IMR-90 (cell line): ENCODE measurements around the gene MSN. TPM values are rescaled to one million over a fixed set of nuclear protein-coding genes. Genes with fewer than 3 reads are reported as not detected.

ENCODE experiments used
- ATAC-seq: fragments of 200-7000 bp; cut with Tn5 transposase; 2 replicates; pipeline ENCODE4 v1.9.1; 2020; ENCODE audit warnings: low read depth, mild to moderate bottlenecking, moderate library complexity
- Bru-seq: library from RNA; stranded (reverse); fragments of 400-500 nt; gene quantifications from one replicate; lab custom pipeline; 2021; lab: Mats Ljungman, UMichigan
- BruChase-seq, 2 experiments: library from RNA; stranded (reverse); fragments of 400-500 nt; gene quantifications; one replicate each; lab custom pipeline; 2021; lab: Mats Ljungman, UMichigan
- BruUV-seq: library from RNA; stranded (reverse); fragments of 400-500 nt; replicated peaks from 2 replicates; lab custom pipeline; 2021; lab: Mats Ljungman, UMichigan
- CTCF ChIA-PET: fragments of 300-600 bp; formaldehyde crosslinking; extraction: SDS; loops from one replicate; lab custom pipeline; 2021; ENCODE audit warnings: antibody characterized with exemption; lab: Yijun Ruan, JAX
- POLR2A ChIA-PET: fragments of 300-600 bp; sonication (Branson Sonifier 250); formaldehyde crosslinking; loops from one replicate; lab custom pipeline; 2022; ENCODE audit warnings: antibody characterized with exemption; ENCODE audit not compliant: unreplicated experiment; lab: Charles Lee
- DNase-seq: peaks from one replicate; pipeline ENCODE4 v3.0.0; 2013
- H2AFZ ChIP-seq: replicated peaks from 2 replicates; pipeline ENCODE3; 2013; ENCODE audit warnings: low read length, mild to moderate bottlenecking; ENCODE audit not compliant: poor library complexity
- H2AK5ac ChIP-seq: 2 replicates; pipeline ENCODE4 v1.6.1; 2013; ENCODE audit warnings: low read depth, low read length, inconsistent platforms
- H2AK9ac ChIP-seq: replicated peaks from 2 replicates; pipeline ENCODE3; 2013; ENCODE audit warnings: mild to moderate bottlenecking, low read depth, low read length, moderate library complexity; ENCODE audit not compliant: poor library complexity
- H2BK120ac ChIP-seq: 2 replicates; pipeline ENCODE4 v1.6.1; 2013; ENCODE audit warnings: low read depth, low read length, inconsistent platforms
- H2BK15ac ChIP-seq: 3 replicates; pipeline ENCODE4 v1.6.1; 2013; ENCODE audit warnings: low read depth, low read length, inconsistent platforms
- H2BK20ac ChIP-seq: 2 replicates; pipeline ENCODE4 v1.6.1; 2013; ENCODE audit warnings: low read depth, mild to moderate bottlenecking, inconsistent platforms, low read length, moderate library complexity
- H2BK5ac ChIP-seq: 2 replicates; pipeline ENCODE4 v1.6.1; 2013; ENCODE audit warnings: mild to moderate bottlenecking, low read depth, low read length, inconsistent platforms; ENCODE audit not compliant: poor library complexity, severe bottlenecking
- H3K14ac ChIP-seq: replicated peaks from 2 replicates; pipeline ENCODE4 v1.6.1; 2013; ENCODE audit warnings: low read depth, low read length, inconsistent platforms
- H3K18ac ChIP-seq: 2 replicates; pipeline ENCODE4 v1.6.1; 2013; ENCODE audit warnings: low read depth, low read length, control low read depth
- H3K23ac ChIP-seq: 2 replicates; pipeline ENCODE4 v1.6.1; 2013; ENCODE audit warnings: low read depth, low read length, inconsistent platforms
- H3K27ac ChIP-seq: 2 replicates; pipeline ENCODE4 v1.5.1; 2013; ENCODE audit warnings: mild to moderate bottlenecking, control low read depth, low read length; ENCODE audit not compliant: insufficient read depth
- H3K27me3 ChIP-seq: 2 replicates; pipeline ENCODE4 v1.6.1; 2013; ENCODE audit warnings: low read length; ENCODE audit not compliant: control insufficient read depth, insufficient read depth
- H3K36me3 ChIP-seq: 2 replicates; pipeline ENCODE4 v1.6.1; 2013; ENCODE audit warnings: low read length, mixed read lengths; ENCODE audit not compliant: control insufficient read depth, insufficient read depth
- H3K4ac ChIP-seq: 2 replicates; pipeline ENCODE4 v1.6.1; 2013; ENCODE audit warnings: low read depth, low read length, inconsistent platforms
- H3K4me1 ChIP-seq: 2 replicates; pipeline ENCODE4 v1.6.1; 2013; ENCODE audit warnings: low read length, mixed read lengths; ENCODE audit not compliant: control insufficient read depth, insufficient read depth
- H3K4me2 ChIP-seq: 2 replicates; pipeline ENCODE4 v1.6.1; 2013; ENCODE audit warnings: low read depth, mild to moderate bottlenecking, control low read depth, low read length, moderate library complexity
- H3K4me3 ChIP-seq: 2 replicates; pipeline ENCODE4 v1.5.1; 2013; ENCODE audit warnings: low read depth, mild to moderate bottlenecking, control low read depth, low read length, moderate library complexity; ENCODE audit not compliant: insufficient read depth
- H3K56ac ChIP-seq: 2 replicates; pipeline ENCODE4 v1.6.1; 2013; ENCODE audit warnings: low read length, inconsistent platforms; ENCODE audit not compliant: insufficient read depth; ENCODE audit errors: extremely low read depth
- H3K79me1 ChIP-seq, 2 experiments: 2 replicates each; pipeline ENCODE4 v1.6.1; 2013; ENCODE audit warnings: low read length in 2 of 2, inconsistent platforms in 1 of 2, low read depth in 1 of 2
- H3K9ac ChIP-seq: 2 replicates; pipeline ENCODE4 v1.6.1; 2013; ENCODE audit warnings: low read depth, low read length, control low read depth
- H3K9me1 ChIP-seq: 2 replicates; pipeline ENCODE4 v1.6.1; 2013; ENCODE audit warnings: low read length, inconsistent platforms; ENCODE audit not compliant: insufficient read depth
- H3K9me3 ChIP-seq: 2 replicates; pipeline ENCODE4 v1.6.1; 2013; ENCODE audit warnings: low read length; ENCODE audit not compliant: control insufficient read depth, insufficient read depth
- H4K20me1 ChIP-seq: 2 replicates; pipeline ENCODE4 v1.6.1; 2013; ENCODE audit warnings: low read length, inconsistent platforms; ENCODE audit not compliant: insufficient read depth
- H4K5ac ChIP-seq: 2 replicates; pipeline ENCODE4 v1.6.1; 2013; ENCODE audit warnings: mild to moderate bottlenecking, low read depth, low read length, control low read depth
- H4K8ac ChIP-seq, 2 experiments: 2 replicates each; pipeline ENCODE4 v1.6.1; 2013; ENCODE audit warnings: low read depth in 2 of 2, low read length in 2 of 2, control low read depth in 1 of 2, inconsistent platforms in 1 of 2
- H4K91ac ChIP-seq: 2 replicates; pipeline ENCODE4 v1.6.1; 2013; ENCODE audit warnings: low read depth, low read length, inconsistent platforms; ENCODE audit not compliant: insufficient read depth
- BHLHE40 ChIP-seq: fragments of 150-350 bp; IDR thresholded peaks from 2 replicates; pipeline ENCODE4 v1.6.1; 2016; ENCODE audit warnings: mild to moderate bottlenecking, low read depth, low read length
- CHD1 ChIP-seq: IDR thresholded peaks from 2 replicates; pipeline ENCODE4 v1.6.1; 2012; ENCODE audit warnings: low read depth, low read length, improper control_type of control experiment
- FOS ChIP-seq: fragments of 150-350 bp; IDR thresholded peaks from 2 replicates; pipeline ENCODE4 v1.6.1; 2016; ENCODE audit warnings: low read depth, low read length
- MAFK ChIP-seq: IDR thresholded peaks from 2 replicates; pipeline ENCODE4 v1.6.1; 2012; ENCODE audit warnings: low read depth, low read length, improper control_type of control experiment
- MAZ ChIP-seq: IDR thresholded peaks from 2 replicates; pipeline ENCODE4 v1.6.1; 2012; ENCODE audit warnings: low read depth, mild to moderate bottlenecking, low read length, improper control_type of control experiment, moderate library complexity, borderline replicate concordance
- MXI1 ChIP-seq: IDR thresholded peaks from 2 replicates; pipeline ENCODE4 v1.6.1; 2012; ENCODE audit warnings: low read depth, mild to moderate bottlenecking, low read length, moderate library complexity, borderline replicate concordance
- NFE2L2 ChIP-seq: fragments of 150-350 bp; IDR thresholded peaks from 2 replicates; pipeline ENCODE4 v1.6.1; 2016; ENCODE audit warnings: low read depth, mild to moderate bottlenecking, low read length
- POLR2A ChIP-seq: IDR thresholded peaks from 2 replicates; pipeline ENCODE4 v1.6.1; 2012; ENCODE audit warnings: mild to moderate bottlenecking, low read depth, low read length
- RAD21 ChIP-seq: IDR thresholded peaks from 2 replicates; pipeline ENCODE4 v1.6.1; 2012; ENCODE audit warnings: low read length, improper control_type of control experiment
- RCOR1 ChIP-seq: IDR thresholded peaks from 2 replicates; pipeline ENCODE4 v1.6.1; 2012; ENCODE audit warnings: mild to moderate bottlenecking, low read length, improper control_type of control experiment; ENCODE audit not compliant: insufficient replicate concordance
- WGBS, 2 experiments: methylation state at CpG; one replicate each; pipeline versions ENCODE4 v1.1.5 to v1.1.7; 2013; ENCODE audit warnings: missing lambda C conversion rate in 2 of 2; ENCODE audit not compliant: insufficient read length in 1 of 2; ENCODE audit errors: extremely low coverage in 2 of 2; 5-methylcytosine and 5-hydroxymethylcytosine counted together
- dilution Hi-C: fragments of 300-500 bp; cut with HindIII; formaldehyde crosslinking; loops from one replicate; pipeline ENCODE4 v1.14.3; 2018; ENCODE audit warnings: low sequenced_read_pairs; ENCODE audit not compliant: unreplicated experiment
- in situ Hi-C: fragments of 300-500 bp; cut with MboI; formaldehyde crosslinking; loops from 3 replicates; pipeline ENCODE4 v1.14.3; 2019; ENCODE audit warnings: low sequenced_read_pairs, inconsistent platforms, mixed read lengths
- intact Hi-C: fragments of 100-400 bp; cut with micrococcal nuclease; formaldehyde crosslinking; loops from 2 replicates; pipeline ENCODE4 v1.10.0; 2022
- long read RNA-seq: library from polyadenylated mRNA; unstranded; transcript quantifications from one replicate; pipeline ENCODE4 v2.0.0, GENCODE V29; 2021; ENCODE audit not compliant: unreplicated experiment
- polyA plus RNA-seq, 3 experiments: library from polyadenylated mRNA; depleted of rRNA; stranded (reverse); fragments of >200 nt; gene quantifications; 2 replicates each; pipeline ENCODE4 v1.2.3, GENCODE V29; 2012; ENCODE audit warnings: low replicate concordance in 1 of 3
- total RNA-seq: library from RNA; depleted of rRNA; stranded (reverse); fragments of >200 nt; gene quantifications from 2 replicates; pipeline ENCODE4 v1.2.3, GENCODE V29; 2012; rRNA removed
- TF ChIP-seq, protein P1 (sequence below): fragments of 150-350 bp; IDR thresholded peaks from 2 replicates; pipeline ENCODE4 v1.6.1; 2016; ENCODE audit warnings: low read depth, mild to moderate bottlenecking, low read length, moderate library complexity, borderline replicate concordance
- TF ChIP-seq, protein P2 (sequence below): conservative IDR thresholded peaks from 2 replicates; pipeline ENCODE4 v1.5.1; 2012; ENCODE audit warnings: mild to moderate bottlenecking, low read depth, low read length, improper control_type of control experiment

MSN gene
- 580 and 619 TPM in 2 replicates for total RNA-seq
- 422 TPM in 2 replicates for polyA plus RNA-seq (2012; rRNA removed)
- 175 and 199 TPM in 2 replicates for polyA plus RNA-seq (2012; cell fraction: cytosol; rRNA removed)
- 152 and 305 TPM in 2 replicates for polyA plus RNA-seq (2012; cell fraction: nucleus; rRNA removed; ENCODE audit: low replicate concordance)
- Bru-seq, nascent RNA = percentile 97 among the genes with signal in this experiment
- percentile 96 among the genes with signal in this experiment for BruChase-seq, experiment 1, labeled RNA remaining after a 6-hour chase
- percentile 91 among the genes with signal in this experiment for BruChase-seq, experiment 2, labeled RNA remaining after a 2-hour chase
- long read RNA-seq, transcript MSN-201 (13 exons, 3,944 nt) = major isoform, 18 of 82 reads
- long read RNA-seq, partial matches to known transcripts = 58 of 82 reads
- long read RNA-seq, other reads (novel, unspliced or antisense) = 6 of 82 reads

- Histone ChIP-seq H3K4ac (peak within 1 kb of the TSS; percentile 98), H2AFZ (peak within 1 kb of the TSS; percentile 77), H2BK20ac (no peak within 1 kb of the TSS), H3K36me3 (peaks cover 3% of the 10 kb centered on the region; the same call in 1 of the 2 replicates), H3K9me1 (peaks cover 3% of the 10 kb centered on the region; the same call in 1 of the 2 replicates), H2AK9ac (peak within 1 kb of the TSS; percentile 99), H3K4me1 (no peaks in the 10 kb centered on the region; the same call in 1 of the 2 replicates), H2AK5ac (peak within 1 kb of the TSS; percentile 100), H4K91ac (peak within 1 kb of the TSS; percentile 97), H3K23ac (peak within 1 kb of the TSS; percentile 98), H3K27ac (peak within 1 kb of the TSS; percentile 99), H4K5ac (peak within 1 kb of the TSS; percentile 51), H3K79me1 (peaks cover 0 to 5% of the 10 kb centered on the region in 2 experiments; a peak in 2 of 4 replicates), H3K9ac (peak within 1 kb of the TSS; percentile 97), H3K14ac (peak within 1 kb of the TSS; percentile 97), H3K4me2 (peak within 1 kb of the TSS; percentile 75), H4K8ac (peak within 1 kb of the TSS; percentile 75 to 91), H4K20me1 (peaks cover 32% of the 10 kb centered on the region; the same call in 1 of the 2 replicates), H3K9me3 (no peaks in the 10 kb centered on the region), H2BK5ac (peak within 1 kb of the TSS; percentile 97), H3K4me3 (peak within 1 kb of the TSS; percentile 99), H3K56ac (peak within 1 kb of the TSS; percentile 89), H3K27me3 (no peaks in the 10 kb centered on the region), H2BK120ac (peak within 1 kb of the TSS; percentile 75), H3K18ac (peak within 1 kb of the TSS; percentile 79), H2BK15ac (peak within 1 kb of the TSS; percentile 78; the same call in 2 of the 3 replicates)
- peak; percentile 35 for DNase-seq
- WGBS, 2 experiments = 24% methylated on average over 16 of the region's 56 CpGs; no CpG with 5 or more reads in 1 of the 2 experiments
- ChIA-PET POLR2A (interaction anchor here (0.5 to 1.8 kb wide), 3 partner anchors 13 to 72 kb away, joined by 3 to 8 read pairs (median 4); no protein-coding TSS in a partner anchor), CTCF (no interaction called here)
- ATAC-seq = peak; percentile 86
- dilution Hi-C loops (no loop called here), in situ Hi-C loops (no loop called here), intact Hi-C loops (loop anchor here (1.0 kb wide), 2 partner anchors 39 to 72 kb away; no protein-coding TSS in a partner anchor)
- BruUV-seq = no TSS peak
- TF ChIP-seq CHD1 = no peak
- TF ChIP-seq RAD21 = peak; percentile 21; the same call in 1 of the 2 replicates
- TF ChIP-seq, protein P1, sequence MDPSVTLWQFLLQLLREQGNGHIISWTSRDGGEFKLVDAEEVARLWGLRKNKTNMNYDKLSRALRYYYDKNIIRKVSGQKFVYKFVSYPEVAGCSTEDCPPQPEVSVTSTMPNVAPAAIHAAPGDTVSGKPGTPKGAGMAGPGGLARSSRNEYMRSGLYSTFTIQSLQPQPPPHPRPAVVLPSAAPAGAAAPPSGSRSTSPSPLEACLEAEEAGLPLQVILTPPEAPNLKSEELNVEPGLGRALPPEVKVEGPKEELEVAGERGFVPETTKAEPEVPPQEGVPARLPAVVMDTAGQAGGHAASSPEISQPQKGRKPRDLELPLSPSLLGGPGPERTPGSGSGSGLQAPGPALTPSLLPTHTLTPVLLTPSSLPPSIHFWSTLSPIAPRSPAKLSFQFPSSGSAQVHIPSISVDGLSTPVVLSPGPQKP = no peak
- TF ChIP-seq NFE2L2 = no peak
- peak; percentile 80 for TF ChIP-seq POLR2A
- TF ChIP-seq BHLHE40 = no peak
- TF ChIP-seq, protein P2, sequence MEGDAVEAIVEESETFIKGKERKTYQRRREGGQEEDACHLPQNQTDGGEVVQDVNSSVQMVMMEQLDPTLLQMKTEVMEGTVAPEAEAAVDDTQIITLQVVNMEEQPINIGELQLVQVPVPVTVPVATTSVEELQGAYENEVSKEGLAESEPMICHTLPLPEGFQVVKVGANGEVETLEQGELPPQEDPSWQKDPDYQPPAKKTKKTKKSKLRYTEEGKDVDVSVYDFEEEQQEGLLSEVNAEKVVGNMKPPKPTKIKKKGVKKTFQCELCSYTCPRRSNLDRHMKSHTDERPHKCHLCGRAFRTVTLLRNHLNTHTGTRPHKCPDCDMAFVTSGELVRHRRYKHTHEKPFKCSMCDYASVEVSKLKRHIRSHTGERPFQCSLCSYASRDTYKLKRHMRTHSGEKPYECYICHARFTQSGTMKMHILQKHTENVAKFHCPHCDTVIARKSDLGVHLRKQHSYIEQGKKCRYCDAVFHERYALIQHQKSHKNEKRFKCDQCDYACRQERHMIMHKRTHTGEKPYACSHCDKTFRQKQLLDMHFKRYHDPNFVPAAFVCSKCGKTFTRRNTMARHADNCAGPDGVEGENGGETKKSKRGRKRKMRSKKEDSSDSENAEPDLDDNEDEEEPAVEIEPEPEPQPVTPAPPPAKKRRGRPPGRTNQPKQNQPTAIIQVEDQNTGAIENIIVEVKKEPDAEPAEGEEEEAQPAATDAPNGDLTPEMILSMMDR = no peak; the same call in none of the 2 replicates
- TF ChIP-seq FOS = no peak
- TF ChIP-seq MXI1 = peak; percentile 59; the same call in 1 of the 2 replicates
- TF ChIP-seq MAZ = no peak
- TF ChIP-seq RCOR1 = no peak
- TF ChIP-seq MAFK = no peak
Measured at GRCh38 chrX:65667503-65668376, at the start of gene MSN. TSS of gene MSN (plus strand) at chrX:65667654. CDS start at chrX:65667842, 188 bp downstream.
